GM18499 (cell line): ENCODE results near the gene CD151.

Source experiments
- ATAC-seq: cut with Tn5 transposase; IDR thresholded peaks from one replicate; pipeline ENCODE4 v1.9.1; 2021; ENCODE audit warnings: moderate number of reproducible peaks; ENCODE audit not compliant: insufficient read depth, unreplicated experiment

CD151 gene

DNA sequence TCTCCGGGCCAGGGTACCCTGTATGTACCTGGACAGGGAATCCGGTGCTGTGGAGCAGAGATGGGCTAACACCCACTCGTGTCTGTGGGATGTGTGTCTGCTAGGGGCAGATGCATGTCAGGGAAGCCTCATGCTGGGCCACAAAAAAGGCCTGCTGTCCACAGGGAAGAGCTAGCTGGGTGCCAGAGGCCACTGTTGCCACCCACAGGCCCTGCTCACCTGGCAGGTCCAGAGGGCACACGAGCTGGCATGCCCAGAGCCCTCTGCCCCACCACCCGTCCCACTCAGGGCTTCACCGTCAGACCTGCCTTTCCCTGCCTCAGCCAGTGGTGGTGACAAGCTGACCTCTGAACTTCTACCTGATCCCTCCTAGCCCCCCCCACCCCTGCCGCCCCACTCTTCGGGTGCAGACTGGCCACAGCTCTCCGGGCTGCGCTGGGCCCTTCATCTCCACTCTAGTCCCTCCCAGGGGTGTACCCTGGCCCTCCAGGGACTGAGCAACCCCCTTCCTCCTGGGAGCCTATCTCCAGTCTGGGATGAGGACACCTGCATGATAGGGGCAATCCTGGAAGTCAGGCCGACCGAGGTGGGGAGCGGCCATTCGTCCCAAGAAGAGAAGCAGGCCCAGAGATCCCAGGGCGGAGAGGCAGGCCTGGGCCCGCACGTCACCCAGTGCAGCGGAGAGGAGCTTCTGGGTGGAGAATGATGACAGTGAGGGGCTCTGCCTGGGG, 36.0 kb upstream of the CD151 start:
- ATAC-seq: no peak

DNA sequence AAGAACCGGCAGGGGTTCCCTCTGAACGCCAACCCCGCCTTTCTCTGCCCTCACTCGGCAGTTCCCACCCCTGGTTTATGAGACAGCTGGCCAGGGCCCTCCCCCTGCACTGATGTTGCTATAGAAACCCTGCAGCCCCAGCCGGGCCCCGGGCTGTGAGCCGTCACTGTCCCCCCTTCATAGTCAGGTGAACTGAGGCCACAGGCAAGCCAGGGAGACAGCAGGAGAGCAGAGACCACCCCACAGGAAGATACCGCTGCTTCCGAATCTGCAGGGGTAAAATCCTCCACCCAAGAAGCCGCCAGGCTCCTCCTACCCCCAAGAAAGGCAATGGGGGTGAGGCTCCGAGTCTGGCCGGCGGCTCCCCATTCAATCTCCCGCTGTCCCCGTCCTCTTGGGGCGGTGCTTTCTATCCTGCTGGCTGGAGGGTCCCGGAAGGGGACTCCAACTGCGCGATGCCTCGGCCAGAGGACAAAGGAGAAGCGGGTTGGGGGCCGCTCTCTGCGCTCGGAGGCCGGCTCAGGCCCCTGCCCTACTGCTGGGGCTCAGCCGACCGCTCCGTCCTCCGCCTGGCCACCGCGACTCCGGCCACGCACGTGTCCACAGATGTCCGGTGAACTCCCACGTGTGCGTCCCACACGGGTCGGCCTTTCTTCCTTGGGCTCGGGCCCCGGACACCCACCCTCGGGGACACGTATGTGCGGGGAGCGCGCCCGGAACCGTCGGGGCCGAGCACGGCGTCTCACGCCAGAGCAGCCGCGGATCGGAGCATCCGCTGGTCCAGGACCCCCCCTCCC, 35.3 kb upstream of the CD151 start:
- ATAC-seq: no peak

GRCh38 chr11:798093-798713, 34.5 kb upstream of the CD151 start, which contains the start of gene SLC25A22:
Gene SLC25A22 (minus strand): TSS chr11:798281. CDS start chr11:795006, 3,275 bp downstream.
- no peak for ATAC-seq

- ATAC-seq: no peak
These were observed 33.0 kb upstream of the CD151 start for GRCh38 chr11:799641-800316.

GRCh38 chr11:800473-800872, 32.3 kb upstream of the CD151 start:
- ATAC-seq: no peak

GRCh38 chr11:801097-801780, 31.5 kb upstream of the CD151 start:
- ATAC-seq: no peak

DNA sequence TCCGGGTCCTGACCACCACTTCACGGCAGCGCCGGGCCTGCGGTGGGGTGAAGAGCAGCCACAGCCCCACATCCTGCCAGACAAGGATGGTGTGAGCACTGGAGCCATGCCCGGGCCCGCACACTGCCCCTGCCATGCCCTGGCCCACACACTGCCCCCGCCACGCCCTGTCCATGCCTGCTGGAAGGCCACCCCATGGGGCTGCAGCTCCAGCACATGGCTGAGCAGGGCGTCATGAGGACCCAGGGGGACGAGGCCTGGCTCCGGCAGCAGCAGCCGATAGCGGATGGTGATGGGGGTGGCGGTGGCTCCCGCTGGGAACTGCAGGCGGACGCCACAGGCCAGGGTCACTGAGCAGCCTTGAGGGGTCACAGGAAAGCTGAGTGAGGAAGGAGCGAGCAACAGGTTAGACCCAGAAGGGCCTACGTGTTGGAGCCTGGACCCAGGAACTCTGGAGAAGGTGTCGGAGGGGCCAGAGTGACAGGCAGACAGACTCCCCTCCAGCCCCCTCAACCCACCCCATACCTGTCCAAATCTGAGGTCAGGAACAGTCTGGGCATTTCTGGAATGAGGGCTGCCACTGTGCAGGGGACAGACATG, 30.6 kb upstream of the CD151 start:
- no peak for ATAC-seq

DNA sequence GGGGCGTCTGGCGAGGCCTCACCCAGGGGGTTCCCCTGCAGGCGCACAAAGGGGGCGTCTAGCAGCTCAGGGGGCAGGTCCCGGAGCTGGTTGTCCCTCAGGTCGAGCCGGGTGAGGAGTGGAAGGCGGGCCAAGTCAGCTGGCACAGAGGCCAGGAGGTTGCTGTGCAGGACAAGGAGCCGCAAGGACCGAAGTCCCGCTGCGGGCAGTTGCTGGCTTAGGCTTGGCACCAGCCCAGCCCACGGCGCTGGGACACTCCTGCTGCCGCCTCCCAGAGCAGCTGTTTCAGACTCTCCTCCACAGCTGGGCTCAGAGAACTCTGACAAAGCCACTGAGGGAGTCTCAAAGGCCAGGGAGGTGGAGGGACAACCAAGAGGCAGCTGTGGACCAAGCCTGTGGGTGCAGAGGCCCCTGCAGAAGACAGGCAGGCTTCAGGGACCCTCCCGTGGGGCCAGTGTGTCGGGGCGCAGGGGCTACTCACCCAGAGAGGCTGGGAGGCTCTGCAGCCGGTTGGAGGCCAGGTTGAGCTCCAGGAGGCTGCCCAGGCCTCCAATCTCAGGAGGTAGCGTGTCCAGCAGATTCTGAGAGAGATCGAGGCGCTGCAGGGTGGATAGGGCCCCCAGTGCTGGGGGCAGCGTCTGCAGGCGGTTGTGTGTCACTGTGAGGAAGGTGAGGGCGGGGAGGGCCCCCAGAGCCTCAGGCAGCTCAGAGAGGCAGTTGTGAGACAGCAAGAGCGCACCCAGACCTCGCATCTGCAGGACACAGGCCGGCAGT, 29.9 kb upstream of the CD151 start:
- ATAC-seq: no peak

DNA sequence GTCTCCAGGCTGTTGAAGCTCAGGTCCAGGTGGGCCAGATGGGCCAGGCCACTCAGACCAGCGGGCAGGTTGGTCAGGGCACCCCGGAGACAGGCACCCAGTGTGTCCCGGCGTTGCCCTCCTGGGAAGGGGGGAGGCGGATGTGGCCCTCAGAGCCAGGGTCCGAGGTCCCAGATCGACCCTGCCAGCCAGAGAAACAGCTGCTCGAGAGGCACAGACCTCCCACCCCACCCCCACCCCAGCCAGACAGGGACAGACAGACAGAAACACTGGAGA, 29.3 kb upstream of the CD151 start:
- ATAC-seq: no peak

- no peak for ATAC-seq
These were observed 28.8 kb upstream of the CD151 start for GRCh38 chr11:803770-804598.

DNA sequence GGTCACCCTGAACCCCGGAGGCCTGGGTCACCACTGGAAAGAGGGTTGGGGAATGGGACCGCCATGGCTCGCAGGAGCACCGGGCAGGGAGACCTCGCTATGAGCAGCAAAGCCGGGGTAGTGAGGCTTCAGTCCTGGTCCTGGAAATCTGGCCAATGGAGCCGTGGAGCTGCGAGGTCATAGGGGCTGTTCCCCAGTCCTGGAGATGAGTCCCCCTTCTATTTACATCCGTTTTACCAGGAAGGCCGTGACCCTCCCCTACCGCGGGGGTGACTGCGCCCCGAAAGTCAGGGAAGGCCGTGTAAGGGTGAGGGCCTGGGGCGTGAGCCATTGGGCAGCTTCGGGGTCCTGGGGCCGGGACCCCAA, 28.2 kb upstream of the CD151 start:
- no peak for ATAC-seq

- ATAC-seq: peak; percentile 0
These were observed 24.1 kb upstream of the CD151 start for GRCh38 chr11:808427-809286.

GRCh38 chr11:809287-810039, 23.3 kb upstream of the CD151 start, which contains the start of gene RPLP2:
Gene RPLP2 (plus strand): TSS chr11:809967. CDS start chr11:810235, 268 bp downstream.
- peak; percentile 40 for ATAC-seq

GRCh38 chr11:810040-810567, 22.6 kb upstream of the CD151 start:
- no peak for ATAC-seq

- no peak for ATAC-seq
These were observed 21.1 kb upstream of the CD151 start for GRCh38 chr11:811446-812245.

GRCh38 chr11:812390-812789, 20.4 kb upstream of the CD151 start:
- ATAC-seq: no peak
